Retina (tissue), 1 donor: ENCODE results near the gene NRP2.

ENCODE experiments used
- DNase-seq: peaks from one replicate; pipeline ENCODE4 v3.0.0-alpha.2; 2016

NRP2 gene

DNA sequence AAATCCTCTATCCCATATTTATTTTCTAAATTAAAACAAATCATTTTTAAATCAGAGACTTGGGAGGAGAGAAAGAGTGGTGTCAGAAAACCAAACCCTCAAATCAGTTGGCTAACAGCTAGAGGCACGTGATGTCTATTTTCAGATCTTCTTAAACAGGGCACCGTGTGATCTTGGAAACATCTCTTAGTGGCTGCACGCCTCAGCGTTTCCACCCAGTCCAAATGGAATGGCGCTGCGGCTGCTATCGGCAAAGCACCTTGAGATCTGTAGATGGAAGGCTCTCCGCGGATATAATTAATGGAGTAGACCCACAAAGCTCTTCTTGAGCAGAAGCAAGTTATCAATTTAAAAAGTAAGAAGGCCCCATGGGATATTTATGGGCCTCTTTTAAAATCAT is 50.0 kb downstream of the NRP2 start:
- no peak for DNase-seq

- DNase-seq, result no peak
Measured at GRCh38 chr2:205733082-205733481, 50.8 kb downstream of the NRP2 start.

DNA sequence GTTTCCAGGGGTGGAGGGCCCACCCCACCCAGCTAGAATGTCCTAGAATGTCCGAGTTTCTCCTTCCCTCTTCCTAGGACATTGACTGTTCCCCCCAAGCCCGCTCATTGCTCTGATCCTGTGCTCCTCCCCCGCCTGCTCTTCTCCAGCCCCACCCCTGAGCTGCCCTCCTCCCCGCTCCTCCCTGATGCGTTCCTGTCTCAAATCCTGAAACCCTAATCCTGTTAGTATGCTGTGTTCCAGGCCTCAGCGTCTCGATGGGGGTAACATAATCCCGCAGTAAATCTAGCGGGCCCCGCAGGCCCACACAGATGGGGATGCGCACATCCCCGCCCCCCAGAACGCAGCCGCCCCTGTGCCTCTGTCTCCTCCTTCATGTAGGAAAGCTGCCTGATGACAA is 51.3 kb downstream of the NRP2 start:
- no peak for DNase-seq

DNA sequence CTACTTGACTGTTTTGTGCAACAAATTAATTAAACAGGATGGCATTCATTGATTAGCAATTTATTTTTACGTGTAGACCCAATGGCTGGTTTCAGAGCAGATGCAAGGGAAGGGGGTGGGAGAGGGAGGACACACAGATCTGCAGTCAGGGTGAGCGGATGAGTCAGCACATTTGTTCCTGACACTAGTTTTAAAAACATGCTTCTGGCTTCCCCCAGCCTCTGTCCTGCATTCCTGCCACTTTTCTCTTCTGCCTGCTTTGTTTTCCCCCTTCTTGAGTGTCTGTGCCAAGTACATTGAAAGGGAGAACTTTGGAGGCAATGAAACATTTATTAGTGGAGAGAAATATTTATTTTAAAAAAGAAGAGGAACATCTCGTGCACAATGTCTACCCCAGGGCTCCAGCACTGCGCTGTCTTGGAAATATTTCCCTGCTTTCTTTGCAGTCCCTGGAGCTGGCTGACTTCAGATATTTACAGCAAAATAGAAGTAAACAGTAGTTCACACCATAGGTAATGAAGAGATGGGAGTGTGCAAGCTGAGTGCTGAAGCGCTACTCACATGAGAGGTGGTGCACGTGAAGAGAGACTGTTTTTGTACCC is 52.2 kb downstream of the NRP2 start:
- DNase-seq, result no peak

GRCh38 chr2:205738117-205738968 is 56.0 kb downstream of the NRP2 start:
- DNase-seq, result no peak

GRCh38 chr2:205739620-205740019 is 57.3 kb downstream of the NRP2 start:
- DNase-seq, result no peak

GRCh38 chr2:205740381-205740780 is 58.1 kb downstream of the NRP2 start:
- DNase-seq, result no peak

- DNase-seq, result no peak
Measured at GRCh38 chr2:205741256-205741978, 59.1 kb downstream of the NRP2 start.

- DNase-seq, result no peak
Measured at GRCh38 chr2:205743137-205743536, 60.8 kb downstream of the NRP2 start.

DNA sequence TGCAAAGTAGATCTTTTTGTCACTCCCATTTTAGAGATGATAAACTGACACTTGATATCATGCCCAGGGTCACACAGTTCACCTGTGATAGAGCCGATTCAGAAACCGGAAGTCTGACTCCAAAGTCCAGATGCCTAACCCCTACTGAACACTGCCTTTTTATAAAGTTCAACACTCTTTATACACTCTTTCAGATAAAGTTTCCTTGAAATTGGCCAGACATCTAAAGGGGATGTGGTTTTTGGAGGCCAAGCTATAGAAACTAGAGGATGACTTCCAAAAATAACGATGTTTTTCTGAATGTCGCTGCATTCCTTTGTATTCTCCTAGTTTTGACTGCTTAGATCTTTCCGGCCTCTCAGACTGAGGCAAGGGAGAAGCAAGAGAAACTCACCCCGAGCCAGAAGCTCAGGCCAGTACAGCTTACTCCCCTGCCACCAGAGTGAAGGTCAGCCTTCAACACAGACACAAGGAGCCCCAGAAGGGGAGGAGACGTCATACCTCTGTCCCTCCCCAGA is 61.8 kb downstream of the NRP2 start:
- no peak for DNase-seq

- DNase-seq, result no peak
Measured at GRCh38 chr2:205745661-205746419, 63.5 kb downstream of the NRP2 start.

GRCh38 chr2:205746420-205746785 is 64.1 kb downstream of the NRP2 start:
- DNase-seq, result no peak

DNA sequence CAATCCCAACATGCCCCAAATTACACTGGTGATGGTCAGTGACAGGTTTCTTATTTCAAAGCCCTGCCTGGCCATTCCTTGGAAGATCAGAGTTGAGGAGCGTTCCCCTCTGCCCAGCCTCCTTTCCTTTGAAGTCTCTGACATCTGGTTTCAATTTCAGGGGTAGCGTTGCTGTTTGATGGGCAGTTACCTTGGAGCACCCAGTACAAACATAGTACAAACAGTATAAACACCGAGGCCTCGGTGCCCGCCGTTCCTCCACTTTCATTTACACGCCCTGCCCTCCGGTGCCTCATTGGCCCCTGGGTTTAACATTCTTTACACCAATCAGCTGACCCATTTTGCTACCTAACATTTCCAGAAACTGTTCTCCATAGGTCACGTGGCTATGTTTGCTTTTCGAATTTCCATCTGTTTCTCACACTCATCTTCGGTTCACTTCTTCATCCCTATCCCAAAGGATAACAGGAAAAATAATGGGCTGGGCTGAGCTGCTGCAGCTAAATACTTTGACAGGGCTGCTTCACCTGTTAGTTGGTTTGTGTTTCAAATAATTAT is 65.6 kb downstream of the NRP2 start:
- DNase-seq, result no peak

DNA sequence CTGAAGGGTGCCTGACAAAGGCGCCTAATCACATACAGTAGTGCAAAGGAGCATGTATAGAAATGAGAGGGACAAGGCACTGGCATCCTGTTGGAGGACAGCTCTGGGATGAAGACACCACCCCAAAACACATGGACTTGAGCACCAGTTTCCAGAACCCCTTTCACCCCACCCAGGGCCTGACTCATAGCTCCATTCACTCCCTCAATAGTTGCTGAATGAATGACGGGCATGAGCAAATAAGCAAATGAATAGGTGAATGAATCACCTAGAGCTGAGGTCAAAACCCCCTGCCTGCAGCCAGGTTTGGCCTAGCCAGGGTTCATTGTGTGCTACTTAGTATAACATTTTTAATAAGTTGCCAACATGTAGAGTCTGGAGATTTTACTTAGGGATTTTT is 66.3 kb downstream of the NRP2 start:
- DNase-seq, result no peak

- no peak for DNase-seq
Measured at GRCh38 chr2:205749078-205749477, 66.8 kb downstream of the NRP2 start.

- no peak for DNase-seq
Measured at GRCh38 chr2:205750797-205751196, 68.5 kb downstream of the NRP2 start.

DNA sequence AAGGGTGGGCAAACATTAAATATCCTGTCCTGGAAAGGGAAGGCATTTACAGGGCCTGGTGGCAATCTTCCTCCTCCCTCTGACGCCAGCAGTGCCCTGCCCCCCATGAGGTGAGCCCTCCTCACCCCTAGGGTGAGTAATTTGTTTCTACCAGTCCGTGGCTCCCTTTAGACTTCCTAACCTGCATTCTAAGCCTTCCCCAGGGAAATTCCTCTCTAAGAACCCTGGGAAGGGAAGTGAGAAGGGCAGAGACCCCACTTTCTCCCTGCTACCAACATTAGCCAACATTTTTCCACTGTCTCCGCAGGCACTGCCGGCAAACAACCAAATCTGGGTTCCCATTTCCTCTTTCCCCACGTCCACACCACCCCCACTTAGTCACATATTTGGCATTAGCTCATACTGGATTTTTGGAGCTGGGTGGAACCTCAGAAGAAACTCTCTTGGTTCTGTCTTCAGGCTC is 69.3 kb downstream of the NRP2 start:
- DNase-seq, result no peak

- no peak for DNase-seq
Measured at GRCh38 chr2:205752296-205752820, 70.1 kb downstream of the NRP2 start.

DNA sequence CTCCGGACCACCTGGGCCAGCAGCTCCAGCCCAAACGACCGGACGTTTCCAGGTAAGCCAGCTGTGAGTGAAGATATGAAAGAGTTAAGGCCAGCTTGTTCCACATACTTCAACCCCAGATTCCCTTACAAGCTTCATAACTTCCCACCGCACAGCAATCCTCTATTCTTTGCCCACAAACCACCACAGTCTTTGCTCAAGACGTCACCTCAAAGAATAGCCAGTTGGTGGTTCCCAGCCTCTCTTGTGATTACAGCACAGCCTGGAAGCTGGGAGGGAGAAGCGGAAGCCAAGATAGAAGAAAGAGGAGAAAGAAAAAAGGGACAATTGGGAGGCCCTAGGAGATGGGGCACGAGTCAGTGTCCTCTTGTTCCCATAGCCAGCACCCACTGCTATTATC is 70.6 kb downstream of the NRP2 start:
- no peak for DNase-seq

DNA sequence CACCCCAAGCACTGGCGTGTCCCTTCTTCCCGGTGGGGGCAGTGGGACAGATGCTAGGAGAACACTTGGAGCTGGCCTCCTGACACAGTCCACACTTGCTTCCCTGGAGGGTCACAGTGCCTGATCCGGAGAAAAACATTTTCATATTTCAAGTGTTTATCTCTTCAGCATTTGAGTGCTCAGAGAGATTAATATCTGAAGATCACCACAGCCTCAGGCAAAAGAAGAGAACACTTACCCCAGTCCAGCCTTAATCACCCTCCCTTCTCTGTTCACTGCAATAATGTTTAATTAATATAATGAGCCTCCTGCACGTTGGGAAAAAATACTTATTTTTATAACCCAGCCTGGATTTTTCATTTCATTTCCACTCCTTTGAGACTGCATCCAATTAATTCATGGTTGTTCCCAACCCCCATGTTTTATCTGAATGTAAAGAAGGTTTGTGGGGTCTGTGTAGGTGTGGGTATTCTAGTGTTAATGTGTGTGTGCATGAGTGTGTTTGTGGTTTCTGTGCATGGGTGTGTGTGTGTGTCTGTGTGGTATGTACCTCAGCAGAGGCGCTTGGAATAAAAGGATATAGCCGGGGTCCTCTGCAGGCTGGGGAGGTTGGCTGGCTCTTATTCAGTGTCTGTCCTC is 72.1 kb downstream of the NRP2 start:
- DNase-seq, result no peak

DNA sequence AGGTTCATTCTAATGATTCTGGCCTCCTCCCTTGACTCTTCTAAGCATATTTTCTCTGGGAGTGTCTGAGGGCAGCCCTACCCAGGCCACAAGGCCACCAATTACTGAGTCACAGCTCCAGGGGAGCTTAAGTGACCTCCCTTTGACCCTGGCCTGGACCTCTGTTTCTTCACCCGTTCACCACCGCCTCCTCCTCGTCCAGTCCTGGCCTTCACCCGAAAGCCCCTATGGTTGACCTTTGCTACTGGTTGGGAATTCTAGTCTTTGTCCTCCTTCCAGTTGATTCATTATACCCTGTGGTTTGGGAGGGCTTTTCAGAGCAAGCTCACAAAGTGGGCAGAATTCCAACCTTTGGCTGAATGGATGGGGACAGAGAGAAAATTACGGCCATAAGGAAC is 72.6 kb downstream of the NRP2 start:
- no peak for DNase-seq

DNA sequence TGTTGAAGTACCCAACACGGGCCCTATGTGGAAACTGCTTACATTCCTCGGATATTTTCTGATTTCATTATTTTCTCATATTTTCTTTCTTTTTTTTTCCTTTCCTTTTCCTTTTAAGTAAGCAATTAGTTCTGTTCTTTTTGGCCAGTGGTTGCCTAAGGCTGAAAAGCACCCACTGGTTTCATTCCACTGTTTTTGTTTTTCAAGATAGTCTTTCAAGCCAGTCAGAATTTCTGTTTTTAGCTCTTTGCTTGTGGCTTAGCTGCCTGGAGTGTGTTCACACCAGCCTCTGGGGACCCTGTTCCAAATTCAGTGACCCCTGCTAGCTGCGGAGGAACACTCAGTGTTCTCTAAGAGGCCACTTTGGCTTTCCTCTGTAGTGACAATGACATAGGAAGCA is 73.6 kb downstream of the NRP2 start:
- DNase-seq, result no peak
